ENCODE results near the gene EEF2K.

EEF2K gene

GRCh38 chr16:22278441-22279230 lies 72.6 kb downstream of the EEF2K start:
- no peak overlapping the region for H3K27ac Mint-ChIP-seq

GRCh38 chr16:22282254-22282892 lies 76.3 kb downstream of the EEF2K start:
- no peak for DNase-seq
- peaks cover 4% of the 10 kb centered on the region for H3K27me3 Mint-ChIP-seq (ENCODE audit: low read depth, poor library complexity)
- peaks cover 23% of the 10 kb centered on the region for H3K4me1 Mint-ChIP-seq
- H3K27ac Mint-ChIP-seq = no peak overlapping the region
- H3K36me3 Mint-ChIP-seq (ENCODE audit: low read depth) = peaks cover 56% of the 10 kb centered on the region
- TF ChIP-seq CTCF (IDR thresholded peaks at IDR 0.05) = no peak
- H3K4me3 Mint-ChIP-seq = no peak overlapping the region
- peaks cover 4% of the 10 kb centered on the region for H3K9me3 Mint-ChIP-seq

More at GRCh38 chr16:22278441-22279230, 72.6 kb downstream of the EEF2K start:
- no peak for DNase-seq
- Mint-ChIP-seq H3K4me1 (no peaks in the 10 kb centered on the region), H3K4me3 (no peak overlapping the region), H3K36me3 (ENCODE audit: low read depth) (peaks cover 55% of the 10 kb centered on the region), H3K27me3 (ENCODE audit: low read depth, poor library complexity) (peaks cover 3% of the 10 kb centered on the region), H3K9me3 (peaks cover 4% of the 10 kb centered on the region)
- TF ChIP-seq CTCF (IDR thresholded peaks at IDR 0.05) = no peak

- H3K36me3 Mint-ChIP-seq (ENCODE audit: low read depth) = peaks cover 43% of the 10 kb centered on the region
- peak overlapping the region; percentile 17 for H3K4me3 Mint-ChIP-seq
- TF ChIP-seq CTCF (IDR thresholded peaks at IDR 0.05) = no peak
- peaks cover 23% of the 10 kb centered on the region for H3K4me1 Mint-ChIP-seq
- H3K27ac Mint-ChIP-seq = peak overlapping the region; percentile 83
- no peak for DNase-seq
- peaks cover 4% of the 10 kb centered on the region for H3K27me3 Mint-ChIP-seq (ENCODE audit: low read depth, poor library complexity)
- peaks cover 4% of the 10 kb centered on the region for H3K9me3 Mint-ChIP-seq
Measured at GRCh38 chr16:22284637-22285036, 78.6 kb downstream of the EEF2K start.

- TF ChIP-seq CTCF (IDR thresholded peaks at IDR 0.05) = no peak
- no peak for DNase-seq
- H3K9me3 Mint-ChIP-seq = peaks cover 4% of the 10 kb centered on the region
- H3K27me3 Mint-ChIP-seq (ENCODE audit: low read depth, poor library complexity) = peaks cover 4% of the 10 kb centered on the region
- H3K36me3 Mint-ChIP-seq (ENCODE audit: low read depth) = peaks cover 40% of the 10 kb centered on the region
- peaks cover 23% of the 10 kb centered on the region for H3K4me1 Mint-ChIP-seq
- H3K27ac Mint-ChIP-seq = peak overlapping the region; percentile 83
- peak overlapping the region; percentile 17 for H3K4me3 Mint-ChIP-seq
Measured at GRCh38 chr16:22285080-22285479, 79.0 kb downstream of the EEF2K start.

- H3K9me3 Mint-ChIP-seq = no peaks in the 10 kb centered on the region
- H3K4me1 Mint-ChIP-seq = peaks cover 27% of the 10 kb centered on the region
- TF ChIP-seq CTCF (IDR thresholded peaks at IDR 0.05) = no peak
- H3K4me3 Mint-ChIP-seq = no peak overlapping the region
- peaks cover 4% of the 10 kb centered on the region for H3K27me3 Mint-ChIP-seq (ENCODE audit: low read depth, poor library complexity)
- H3K36me3 Mint-ChIP-seq (ENCODE audit: low read depth) = no peaks in the 10 kb centered on the region
- H3K27ac Mint-ChIP-seq = no peak overlapping the region
- no peak for DNase-seq
Measured at GRCh38 chr16:22291020-22291419, 84.9 kb downstream of the EEF2K start.
